CD4-positive, alpha-beta T cell treated with Interleukin-2 at 100 ng/mL for 4 hours (primary cell): ENCODE data around the gene CDKN3.
"Not testable (repeated sequence)": the region's sequence is repeated elsewhere in the genome, so short reads cannot be mapped to it uniquely, and the experiment has no call there.

Source experiments
- DNase-seq: peaks from one replicate; pipeline ENCODE4 v3.0.0-alpha.2; 2020; ENCODE audit warnings: low spot score

CDKN3 gene

DNA sequence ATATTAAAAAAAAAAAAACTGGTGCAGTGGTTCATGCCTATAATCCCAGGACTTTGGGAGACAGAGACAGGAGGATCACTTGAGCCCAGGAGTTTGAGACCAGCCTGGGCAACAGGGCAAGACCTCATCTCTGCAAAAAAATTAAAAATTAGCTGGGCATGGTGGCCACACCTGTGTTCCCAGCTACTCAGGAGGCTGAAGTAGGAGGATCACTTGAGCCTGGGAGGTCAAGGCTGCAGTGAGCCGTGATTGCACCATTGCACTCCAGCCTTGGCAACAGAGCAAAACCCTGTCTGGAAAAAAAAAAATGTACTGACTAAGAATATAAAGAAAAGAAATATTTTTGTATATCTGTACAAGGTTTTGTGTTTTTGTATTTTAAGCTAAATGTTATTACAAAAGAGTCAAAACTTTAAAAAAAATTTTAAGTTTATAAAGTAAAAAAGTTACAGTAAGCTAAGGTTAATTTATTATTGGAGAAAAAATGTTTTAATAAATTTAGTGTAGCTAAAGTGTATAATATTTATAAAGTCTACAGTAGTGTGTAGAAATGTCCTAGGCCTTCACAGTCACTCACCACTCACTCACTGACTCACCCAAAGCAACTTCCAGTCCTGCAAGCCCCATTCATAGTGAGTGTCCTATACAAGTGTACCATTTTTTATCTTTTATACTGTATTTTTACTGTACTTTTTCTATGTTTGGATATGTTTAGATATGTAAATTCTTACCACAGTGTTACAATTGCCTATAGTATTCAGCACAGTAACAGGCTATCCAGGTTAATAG is 60.2 kb downstream of the CDKN3 start:
- not testable (repeated sequence) for DNase-seq

- DNase-seq, result no peak
Measured at GRCh38 chr14:54457609-54457996, 60.8 kb downstream of the CDKN3 start.

DNA sequence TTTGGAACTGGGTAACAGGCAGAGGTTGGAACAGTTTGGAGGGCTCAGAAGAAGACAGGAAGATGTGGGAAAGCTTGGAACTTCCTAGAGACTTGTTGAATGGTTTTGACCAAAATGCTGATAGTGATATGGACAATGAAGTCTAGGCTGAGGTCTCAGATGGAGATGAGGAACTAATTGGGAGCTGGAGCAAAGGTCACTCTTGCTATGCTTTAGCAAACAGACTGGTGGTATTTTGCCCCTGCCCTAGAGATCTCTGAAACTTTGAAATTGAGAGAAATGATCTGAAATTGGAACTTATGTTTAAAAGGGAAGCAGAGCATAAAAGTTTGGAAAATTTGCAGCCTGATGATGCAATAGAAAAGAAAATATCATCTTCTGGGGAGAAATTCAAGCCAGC is 61.7 kb downstream of the CDKN3 start:
- not testable (repeated sequence) for DNase-seq

DNA sequence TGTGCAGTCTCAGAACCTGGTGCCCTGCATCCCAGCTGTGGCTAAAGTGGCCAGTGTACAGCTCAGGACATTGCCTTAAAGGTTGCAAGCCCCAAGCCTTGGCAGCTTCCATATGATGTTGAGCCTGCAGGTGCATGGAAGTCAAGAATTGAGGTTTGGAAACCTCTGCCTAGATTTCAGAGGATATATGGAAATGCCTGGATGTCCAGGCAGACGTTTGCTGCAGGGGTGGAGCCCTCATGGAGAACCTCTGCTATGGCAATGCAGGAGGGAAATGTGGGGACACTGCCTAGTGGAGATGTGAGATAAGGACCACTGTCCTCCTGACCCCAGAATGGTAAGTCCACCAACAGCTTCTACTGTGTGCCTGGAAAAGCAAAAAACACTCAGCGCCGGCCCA is 62.3 kb downstream of the CDKN3 start:
- no peak for DNase-seq

GRCh38 chr14:54462048-54462447 is 65.2 kb downstream of the CDKN3 start:
- DNase-seq, result no peak

DNA sequence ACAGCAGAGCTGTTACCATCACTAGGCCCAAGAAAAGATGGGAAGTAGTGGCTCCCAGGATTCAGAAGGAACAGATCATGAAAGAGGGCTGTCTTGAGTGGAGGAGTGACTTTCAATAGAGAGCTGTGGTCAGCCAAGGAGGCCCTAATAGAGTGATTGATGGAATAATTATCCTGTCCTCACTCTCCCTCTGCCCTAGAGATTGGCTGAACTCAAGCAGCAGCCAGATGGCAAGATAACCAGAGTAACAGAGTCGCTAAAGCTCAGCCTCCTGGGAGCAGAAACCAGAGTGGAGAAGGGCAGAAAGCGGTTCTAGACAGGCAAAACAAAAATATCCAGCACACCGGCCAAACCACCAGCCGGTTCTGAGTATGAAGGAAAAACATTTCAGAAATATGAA is 68.8 kb downstream of the CDKN3 start:
- DNase-seq, result no peak

- no peak for DNase-seq
Measured at GRCh38 chr14:54467280-54467679, 70.5 kb downstream of the CDKN3 start.
